GM10847 (cell line): ENCODE data around the gene TMEM50B.

Source experiments
- POLR2A ChIP-seq: IDR thresholded peaks from 2 replicates; pipeline ENCODE4 v1.6.1; 2011; ENCODE audit not compliant: insufficient read length; ENCODE audit errors: extremely low read depth

TMEM50B gene

DNA sequence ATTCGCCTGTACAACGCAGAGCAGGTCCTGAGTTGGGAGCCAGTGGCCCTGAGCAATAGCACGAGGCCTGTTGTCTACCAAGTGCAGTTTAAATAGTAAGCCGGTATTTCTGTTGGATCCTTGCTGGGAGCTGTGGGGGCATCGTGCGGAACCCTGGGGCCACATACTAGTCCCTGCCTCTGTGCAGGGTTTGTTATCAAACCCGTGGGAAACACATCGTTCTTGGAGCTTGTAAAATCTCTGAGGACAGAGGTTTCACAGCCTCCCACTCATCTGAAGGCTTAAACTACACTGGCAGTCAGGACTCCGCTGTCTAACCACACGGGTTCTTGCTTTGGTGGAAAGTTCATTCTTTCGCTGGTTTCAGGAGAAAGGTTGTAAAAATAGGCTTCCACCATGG is 64.8 kb downstream of the TMEM50B start:
- TF ChIP-seq POLR2A = no peak

DNA sequence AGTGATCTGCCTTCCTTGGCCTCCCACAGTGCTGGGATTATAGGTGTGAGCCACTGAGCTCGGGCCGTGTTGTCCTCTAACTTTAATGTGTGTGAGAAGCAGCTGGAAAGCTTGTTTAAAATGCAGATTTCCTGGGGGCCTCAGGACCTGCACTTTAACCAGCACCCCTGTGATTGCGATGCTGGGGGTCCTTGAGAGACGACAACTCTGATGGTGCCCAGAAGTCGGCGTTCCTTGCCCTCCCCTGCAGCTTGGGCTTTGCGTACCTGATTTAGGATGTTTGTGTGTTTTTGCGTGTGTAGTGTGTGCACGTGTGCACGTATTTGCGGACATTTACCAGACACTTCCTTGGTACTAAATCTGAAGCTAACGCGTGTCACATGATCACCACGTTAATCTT is 65.7 kb downstream of the TMEM50B start:
- no peak for TF ChIP-seq POLR2A

DNA sequence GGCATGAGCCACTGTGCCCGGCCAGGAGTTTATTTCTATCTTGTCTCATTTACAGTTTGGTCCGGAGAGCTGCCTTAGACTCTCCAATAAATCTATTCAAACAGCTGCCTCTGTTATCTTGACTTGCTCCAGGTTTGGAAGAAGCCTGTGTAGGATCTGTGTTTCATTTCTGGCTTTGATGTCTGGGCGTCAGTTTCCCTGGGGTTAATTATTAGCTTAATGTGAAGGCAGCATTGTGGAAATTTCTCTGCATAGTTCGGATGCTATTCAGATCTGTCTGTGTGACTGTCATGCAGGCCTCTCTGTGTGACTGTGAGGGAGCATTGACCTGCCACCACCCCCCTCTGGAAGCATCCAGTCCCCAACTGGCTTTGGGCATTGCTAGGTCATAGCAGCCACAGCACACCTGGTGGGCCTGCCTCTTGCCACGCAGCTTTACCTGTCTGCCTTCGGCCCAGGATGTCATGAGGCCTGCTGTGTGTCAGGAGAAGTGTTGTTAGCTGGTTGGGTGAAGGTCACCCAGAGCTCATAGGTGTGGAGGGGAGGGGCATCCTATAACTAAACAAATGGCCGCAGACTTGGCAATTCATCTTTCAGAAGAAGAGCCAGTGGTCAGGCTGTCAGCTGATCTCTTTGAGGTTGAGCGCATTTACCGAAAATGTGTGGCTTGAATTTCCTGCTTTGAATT is 66.8 kb downstream of the TMEM50B start:
- TF ChIP-seq POLR2A = no peak

DNA sequence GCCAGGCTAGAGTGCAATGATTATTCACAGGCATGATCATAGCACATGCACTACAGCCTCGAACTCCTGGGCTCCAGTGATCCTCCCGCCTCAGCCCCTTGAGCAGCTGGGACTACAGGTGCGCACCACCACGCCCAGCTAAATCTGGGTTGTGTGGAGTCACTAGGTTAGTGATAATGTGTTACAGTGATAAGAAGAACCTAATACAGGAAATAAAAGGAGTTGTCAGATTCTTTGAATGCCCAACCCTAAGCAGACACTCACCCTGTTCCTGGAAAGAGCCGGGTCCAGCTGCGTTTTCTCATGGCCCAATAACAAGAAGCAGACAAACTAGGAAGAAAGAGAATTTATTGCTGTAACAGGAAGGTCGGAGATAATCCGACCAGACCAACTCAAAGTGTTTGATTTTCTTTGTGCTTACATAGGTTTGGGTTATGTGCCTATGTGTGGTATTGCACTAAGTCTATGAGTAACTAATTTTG is 67.8 kb downstream of the TMEM50B start:
- no peak for TF ChIP-seq POLR2A

DNA sequence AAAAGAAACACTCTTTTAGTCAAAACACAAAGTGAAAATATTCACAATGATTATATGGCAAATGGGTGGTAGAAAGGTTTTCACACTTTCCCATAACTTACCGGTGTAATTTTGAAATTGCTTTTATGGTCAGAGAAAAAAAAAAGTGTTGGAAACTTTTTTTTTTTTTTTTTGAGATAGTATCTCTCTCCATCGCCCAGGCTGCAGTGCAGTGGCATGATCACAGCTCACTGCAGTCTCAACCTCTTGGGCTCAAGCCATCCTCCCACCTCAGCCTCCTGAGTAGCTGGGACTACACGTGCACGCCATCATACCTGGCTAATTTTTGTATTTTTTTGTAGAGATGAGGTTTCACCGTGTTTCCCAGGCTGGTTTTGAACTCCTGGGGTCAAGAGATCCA is 73.3 kb downstream of the TMEM50B start:
- no peak for TF ChIP-seq POLR2A

DNA sequence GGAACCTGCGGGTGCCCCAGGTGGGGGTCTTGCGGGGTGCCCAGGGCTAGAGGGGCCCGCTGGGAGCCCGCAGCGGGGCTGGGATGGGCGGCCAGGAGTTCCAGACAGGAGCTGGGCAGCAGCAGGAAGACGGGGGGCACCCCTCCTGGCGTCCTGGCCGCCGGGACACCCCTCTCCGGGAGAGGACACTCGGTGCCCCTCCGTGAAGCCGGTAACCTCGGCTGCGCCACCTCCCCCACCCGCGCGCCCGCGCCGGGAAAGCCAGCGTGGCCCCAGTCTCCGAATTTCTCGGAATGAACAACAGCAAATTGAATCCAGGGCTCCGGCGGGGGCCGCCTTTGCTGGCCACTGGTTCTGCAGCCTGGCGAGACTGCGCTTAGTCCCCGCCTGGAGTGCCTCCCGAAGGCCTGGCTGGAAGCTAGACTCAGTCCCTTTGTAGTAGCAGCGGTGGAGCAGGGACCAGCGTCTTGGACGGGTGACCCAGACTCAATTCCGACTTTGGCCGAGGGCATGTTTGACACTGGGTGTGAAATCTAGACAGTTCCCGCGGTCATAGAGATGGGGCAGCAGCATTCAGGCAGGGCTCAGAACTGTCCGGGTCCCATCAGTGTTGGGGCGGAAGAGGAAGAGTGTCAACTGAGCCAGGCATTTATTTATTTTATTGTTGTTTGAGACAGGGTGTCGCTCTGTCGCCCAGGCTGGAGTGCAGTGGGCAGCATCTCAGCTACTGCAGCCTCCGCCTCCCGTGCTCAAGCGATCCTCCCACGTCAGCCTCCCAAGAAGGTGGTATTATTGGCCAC is 75.8 kb downstream of the TMEM50B start:
- TF ChIP-seq POLR2A = no peak

GRCh38 chr21:33403128-33403785 is 76.5 kb downstream of the TMEM50B start, which contains the start of gene IFNGR2:
TSS of gene IFNGR2 (plus strand) at chr21:33403413. CDS start at chr21:33403544, 131 bp downstream.
- peak; percentile 44 for TF ChIP-seq POLR2A

- TF ChIP-seq POLR2A = no peak
Observed at GRCh38 chr21:33402001-33402979, 77.5 kb downstream of the TMEM50B start.

DNA sequence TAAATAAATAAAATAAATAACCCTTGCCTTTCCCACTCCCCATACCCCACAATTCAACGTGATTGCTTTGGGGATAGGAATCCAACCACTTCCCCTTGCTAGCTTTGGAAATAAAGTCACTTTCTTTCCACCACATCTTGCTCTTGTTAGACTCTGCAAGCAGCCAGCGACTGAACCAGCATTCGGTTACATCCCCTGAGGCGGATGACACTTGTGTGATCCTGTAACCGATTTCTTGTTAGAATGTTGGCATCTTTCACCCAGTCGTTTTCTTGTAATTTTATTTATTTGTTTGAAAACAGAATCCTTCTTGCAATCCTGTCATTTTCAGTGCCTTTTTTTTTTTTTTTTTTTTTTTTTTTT is 78.2 kb downstream of the TMEM50B start:
- no peak for TF ChIP-seq POLR2A
